ENCODE data around the gene IL17REL. TPM values are rescaled to one million over a fixed set of nuclear protein-coding genes. Genes with fewer than 3 reads are reported as not detected.

IL17REL gene
- polyA plus RNA-seq, 1 donor from 2014 or later, result not detected

GRCh38 chr22:50049299-50050195 is 37.0 kb upstream of the IL17REL start:
- H3K4me1 Mint-ChIP-seq, result peaks cover 0 to 4% (median 0%) of the 10 kb centered on the region in 3 donors
- H3K9me3 Mint-ChIP-seq, result peaks cover 0 to 9% (median 0%) of the 10 kb centered on the region in 3 donors
- H3K27me3 Mint-ChIP-seq, result peaks cover 32% of the 10 kb centered on the region
- H3K36me3 Mint-ChIP-seq, result peaks cover 5% of the 10 kb centered on the region
- peak overlapping the region in 1 of 4 donors; percentile 16 for H3K4me3 Mint-ChIP-seq
- H3K27ac Mint-ChIP-seq, result no peak overlapping the region

- H3K9me3 Mint-ChIP-seq, result peaks cover 0 to 6% (median 0%) of the 10 kb centered on the region in 3 donors
- peaks cover 5% of the 10 kb centered on the region for H3K36me3 Mint-ChIP-seq
- no peak overlapping the region for H3K4me3 Mint-ChIP-seq
- H3K27ac Mint-ChIP-seq, result no peak overlapping the region
- peaks cover 32% of the 10 kb centered on the region for H3K27me3 Mint-ChIP-seq
- H3K4me1 Mint-ChIP-seq, result peaks cover 0 to 2% (median under 1%) of the 10 kb centered on the region in 3 donors
Observed at GRCh38 chr22:50048836-50049235, 36.3 kb upstream of the IL17REL start.

- H3K36me3 Mint-ChIP-seq, result peaks cover 5% of the 10 kb centered on the region
- H3K4me3 Mint-ChIP-seq, result no peak overlapping the region
- H3K4me1 Mint-ChIP-seq, result peaks cover 0 to 6% (median 0%) of the 10 kb centered on the region in 3 donors
- peaks cover 31% of the 10 kb centered on the region for H3K27me3 Mint-ChIP-seq
- H3K27ac Mint-ChIP-seq, result no peak overlapping the region
- peaks cover 0 to 6% (median 0%) of the 10 kb centered on the region in 3 donors for H3K9me3 Mint-ChIP-seq
Observed at GRCh38 chr22:50048061-50048765, 35.6 kb upstream of the IL17REL start.

GRCh38 chr22:50047346-50047745 is 34.8 kb upstream of the IL17REL start:
- Mint-ChIP-seq H3K4me1 (peaks cover 0 to 7% (median 0%) of the 10 kb centered on the region in 3 donors), H3K4me3 (no peak overlapping the region), H3K27me3 (peaks cover 28% of the 10 kb centered on the region), H3K27ac (no peak overlapping the region), H3K9me3 (peaks cover 0 to 3% (median 0%) of the 10 kb centered on the region in 3 donors), H3K36me3 (peaks cover 4% of the 10 kb centered on the region)

- Mint-ChIP-seq H3K4me1 (peaks cover 0 to 7% (median 0%) of the 10 kb centered on the region in 3 donors), H3K36me3 (peaks cover 2% of the 10 kb centered on the region), H3K27me3 (peaks cover 29% of the 10 kb centered on the region), H3K9me3 (no peaks in the 10 kb centered on the region), H3K27ac (no peak overlapping the region), H3K4me3 (no peak overlapping the region)
Observed at GRCh38 chr22:50046481-50047245, 34.1 kb upstream of the IL17REL start.

GRCh38 chr22:50046019-50046415 is 33.5 kb upstream of the IL17REL start:
- peaks cover 2% of the 10 kb centered on the region for H3K36me3 Mint-ChIP-seq
- H3K4me1 Mint-ChIP-seq, result peaks cover 0 to 7% (median 0%) of the 10 kb centered on the region in 3 donors
- no peaks in the 10 kb centered on the region for H3K9me3 Mint-ChIP-seq
- peaks cover 26% of the 10 kb centered on the region for H3K27me3 Mint-ChIP-seq
- H3K27ac Mint-ChIP-seq, result no peak overlapping the region
- H3K4me3 Mint-ChIP-seq, result no peak overlapping the region

- Mint-ChIP-seq H3K27me3 (peaks cover 22% of the 10 kb centered on the region), H3K4me3 (peak overlapping the region in 1 of 4 donors; percentile 5), H3K36me3 (no peaks in the 10 kb centered on the region), H3K4me1 (peaks cover 0 to 7% (median 0%) of the 10 kb centered on the region in 3 donors), H3K9me3 (no peaks in the 10 kb centered on the region), H3K27ac (no peak overlapping the region)
Observed at GRCh38 chr22:50045211-50046018, 32.9 kb upstream of the IL17REL start.

- H3K36me3 Mint-ChIP-seq, result no peaks in the 10 kb centered on the region
- no peak overlapping the region for H3K4me3 Mint-ChIP-seq
- peaks cover 22% of the 10 kb centered on the region for H3K27me3 Mint-ChIP-seq
- no peaks in the 10 kb centered on the region for H3K9me3 Mint-ChIP-seq
- peaks cover 0 to 7% (median 0%) of the 10 kb centered on the region in 3 donors for H3K4me1 Mint-ChIP-seq
- no peak overlapping the region for H3K27ac Mint-ChIP-seq
Observed at GRCh38 chr22:50044485-50045118, 32.0 kb upstream of the IL17REL start.

- Mint-ChIP-seq H3K27ac (no peak overlapping the region), H3K27me3 (peaks cover 17% of the 10 kb centered on the region), H3K36me3 (no peaks in the 10 kb centered on the region), H3K4me1 (peaks cover 0 to 7% (median 0%) of the 10 kb centered on the region in 3 donors), H3K9me3 (peaks cover 0 to 13% (median 10%) of the 10 kb centered on the region in 3 donors), H3K4me3 (no peak overlapping the region)
Observed at GRCh38 chr22:50041361-50042065, 28.9 kb upstream of the IL17REL start.

GRCh38 chr22:50040717-50041116 is 28.2 kb upstream of the IL17REL start:
- H3K4me1 Mint-ChIP-seq, result peaks cover 0 to 7% (median 0%) of the 10 kb centered on the region in 3 donors
- H3K9me3 Mint-ChIP-seq, result peaks cover 0 to 13% (median 10%) of the 10 kb centered on the region in 3 donors
- H3K27ac Mint-ChIP-seq, result no peak overlapping the region
- H3K36me3 Mint-ChIP-seq, result no peaks in the 10 kb centered on the region
- peaks cover 17% of the 10 kb centered on the region for H3K27me3 Mint-ChIP-seq
- no peak overlapping the region for H3K4me3 Mint-ChIP-seq

GRCh38 chr22:50039669-50040443 is 27.3 kb upstream of the IL17REL start:
- Mint-ChIP-seq H3K36me3 (no peaks in the 10 kb centered on the region), H3K27ac (no peak overlapping the region), H3K9me3 (peaks cover 0 to 13% (median 10%) of the 10 kb centered on the region in 3 donors), H3K4me1 (peaks cover 0 to 7% (median 0%) of the 10 kb centered on the region in 3 donors), H3K27me3 (peaks cover 17% of the 10 kb centered on the region), H3K4me3 (no peak overlapping the region)

- Mint-ChIP-seq H3K27me3 (peaks cover 5% of the 10 kb centered on the region), H3K36me3 (no peaks in the 10 kb centered on the region), H3K4me3 (no peak overlapping the region), H3K27ac (no peak overlapping the region), H3K4me1 (no peaks in the 10 kb centered on the region), H3K9me3 (peaks cover 0 to 13% (median 10%) of the 10 kb centered on the region in 3 donors)
Observed at GRCh38 chr22:50035976-50036724, 23.6 kb upstream of the IL17REL start.

All from IgD-negative memory B cell (primary cell).